T-cell (primary cell): ENCODE measurements around the gene BABAM2. TPM values are rescaled to one million over a fixed set of nuclear protein-coding genes. Genes with fewer than 3 reads are reported as not detected.

Source experiments
- ATAC-seq, 4 experiments: fragments of 200-7000 bp in 3 of 4; fragments of 150-1000 bp in 1 of 4; cut with Tn5 transposase; replicated peaks in 1 of 4; 1 replicate in 3 of 4; 2 replicates in 1 of 4; pipeline ENCODE4 v1.10.0; 2021; ENCODE audit warnings: moderate library complexity in 3 of 4, mild to moderate bottlenecking in 2 of 4, moderate number of reproducible peaks in 1 of 4
- CTCF ChIA-PET, 2 donors: fragments of 300-600 bp; sonication (Branson Sonifier 250); formaldehyde crosslinking; loops; one replicate each; lab custom pipeline; 2022; ENCODE audit warnings: antibody characterized with exemption in 2 of 2; lab: Charles Lee
- POLR2A ChIA-PET, 2 donors: fragments of 300-600 bp; sonication (Branson Sonifier 250); formaldehyde crosslinking; loops; one replicate each; lab custom pipeline; 2022; ENCODE audit warnings: antibody characterized with exemption in 2 of 2; lab: Charles Lee
- DNase-seq, 35 experiments: peaks; one replicate each; pipeline versions ENCODE4 v3.0.0 to v3.0.0-alpha.2; 2013 to 2023
- H3K27ac ChIP-seq: one replicate; pipeline ENCODE4 v1.5.1; 2013; ENCODE audit warnings: low read length
- H3K27me3 ChIP-seq, 2 experiments: replicated peaks in 1 of 2; 1 replicate in 1 of 2; 2 replicates in 1 of 2; pipeline versions ENCODE4 v1.6.1 to v1.7.0; 2013; ENCODE audit warnings: low read length in 1 of 2, mixed read lengths in 1 of 2; ENCODE audit not compliant: control insufficient read depth in 2 of 2, insufficient read depth in 2 of 2; ENCODE audit errors: extremely low read depth in 1 of 2
- H3K36me3 ChIP-seq, 2 donors: 1 replicate in 1 of 2; 2 replicates in 1 of 2; pipeline versions ENCODE4 v1.6.1 to v1.7.0; 2013; ENCODE audit warnings: low read length in 1 of 2; ENCODE audit not compliant: control insufficient read depth in 2 of 2, insufficient read depth in 1 of 2; ENCODE audit errors: extremely low read depth in 1 of 2
- H3K4me1 ChIP-seq, 2 experiments: 1 replicate in 1 of 2; 2 replicates in 1 of 2; pipeline versions ENCODE4 v1.6.1 to v1.7.0; 2013; ENCODE audit warnings: low read length in 2 of 2, mixed read lengths in 1 of 2; ENCODE audit not compliant: insufficient read depth in 2 of 2, control insufficient read depth in 1 of 2; ENCODE audit errors: extremely low read depth in 1 of 2
- H3K4me3 ChIP-seq, 2 donors: 1 replicate in 1 of 2; 2 replicates in 1 of 2; pipeline versions ENCODE4 v1.5.1 to v1.7.0; 2013; ENCODE audit warnings: mild to moderate bottlenecking in 2 of 2, low read length in 1 of 2, moderate library complexity in 1 of 2; ENCODE audit not compliant: control insufficient read depth in 1 of 2; ENCODE audit errors: extremely low read depth in 1 of 2
- H3K9me3 ChIP-seq: 2 replicates; pipeline ENCODE4 v1.7.0; 2013
- H3K27ac Mint-ChIP-seq, 2 donors: one replicate each; pipeline ENCODE4 v1.8.0; 2020 to 2021; ENCODE audit warnings: mild to moderate bottlenecking in 2 of 2, mixed read lengths in 2 of 2
- H3K27me3 Mint-ChIP-seq, 2 donors: one replicate each; pipeline ENCODE4 v1.8.0; 2021 to 2022; ENCODE audit warnings: mixed read lengths in 2 of 2
- H3K36me3 Mint-ChIP-seq: one replicate; pipeline ENCODE4 v1.8.0; 2021; ENCODE audit warnings: mixed read lengths
- H3K4me1 Mint-ChIP-seq, 3 donors: one replicate each; pipeline ENCODE4 v1.8.0; 2020 to 2022; ENCODE audit warnings: mixed read lengths in 3 of 3, mild to moderate bottlenecking in 1 of 3
- H3K4me3 Mint-ChIP-seq, 3 donors: one replicate each; pipeline ENCODE4 v1.8.0; 2020 to 2022; ENCODE audit warnings: mild to moderate bottlenecking in 3 of 3, mixed read lengths in 3 of 3, moderate library complexity in 3 of 3
- H3K9me3 Mint-ChIP-seq, 3 donors: one replicate each; pipeline ENCODE4 v1.8.0; 2020 to 2022; ENCODE audit warnings: mixed read lengths in 3 of 3
- WGBS: methylation state at CpG from one replicate; pipeline ENCODE4 v1.1.5; 2013; ENCODE audit warnings: missing lambda C conversion rate; ENCODE audit not compliant: insufficient coverage; 5-methylcytosine and 5-hydroxymethylcytosine counted together
- total RNA-seq, 35 experiments: library from RNA in 6 of 35; stranded (reverse) in 6 of 35; fragments of 120-200 nt in 1 of 35; gene quantifications; one replicate each; pipeline versions ENCODE4 v1.2.1 to v1.2.4 and lab custom pipeline; 2013 to 2026

BABAM2 gene
- total RNA-seq, 5 donors from 2014 or later (not counting 1 experiment from before 2014, with no cell fraction given), result 28.4 to 45.2 (median 37.4) TPM

DNA sequence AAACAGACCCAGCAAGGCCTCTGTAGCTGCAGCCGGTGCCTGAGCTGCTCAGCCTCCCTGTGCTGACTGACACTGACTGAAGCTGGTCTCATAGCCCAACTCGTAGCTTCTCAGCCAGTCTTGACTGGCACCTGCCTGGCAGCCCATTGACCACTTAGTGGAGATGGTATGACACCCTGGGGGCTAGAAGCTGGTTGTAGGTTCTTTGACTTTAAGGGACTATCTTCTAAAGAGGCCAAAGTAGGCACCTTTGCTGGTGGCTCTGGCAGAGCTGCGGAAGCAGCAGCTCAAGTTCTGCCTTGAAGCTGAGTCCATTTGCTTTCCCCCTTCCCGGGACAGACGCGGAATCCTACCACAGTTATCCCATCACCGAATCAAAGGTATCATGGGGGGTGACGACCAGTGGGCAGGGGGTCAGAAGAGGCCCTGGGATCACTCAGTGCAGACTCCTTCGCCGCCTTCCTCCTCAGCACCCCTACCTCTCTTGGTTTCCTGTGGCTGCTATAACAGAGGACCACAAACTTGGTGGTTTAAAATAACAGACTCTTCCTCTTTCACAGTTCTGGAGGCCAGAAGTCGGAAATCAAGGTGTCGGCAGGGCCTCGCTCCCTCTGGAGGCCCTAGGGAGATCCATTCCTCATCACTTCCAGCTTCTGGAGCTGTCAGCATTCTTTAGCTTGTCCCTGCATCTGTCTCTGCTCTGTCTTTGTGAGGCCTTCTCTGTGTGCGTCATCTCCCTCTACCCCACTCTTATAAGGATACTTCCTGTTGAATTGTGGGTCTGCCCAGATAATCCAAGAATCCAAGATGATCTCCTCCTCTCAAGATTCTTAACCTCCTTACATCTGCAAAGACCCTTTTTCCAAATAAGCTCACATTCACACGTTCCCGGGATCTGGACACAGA, 488.4 kb downstream of the BABAM2 start:
- H3K36me3 Mint-ChIP-seq, result no peaks in the 10 kb centered on the region
- Histone ChIP-seq H3K27me3 (no peaks in the 10 kb centered on the region), H3K4me3 (no peak overlapping the region), H3K9me3 (no peaks in the 10 kb centered on the region), H3K36me3 (no peaks in the 10 kb centered on the region), H3K27ac (peak overlapping the region; percentile 33), H3K4me1 (peaks cover 20 to 38% of the 10 kb centered on the region in 2 experiments)
- no peaks in the 10 kb centered on the region for H3K27me3 Mint-ChIP-seq
- peaks cover 15 to 32% (median 30%) of the 10 kb centered on the region in 3 donors for H3K4me1 Mint-ChIP-seq
- ChIA-PET CTCF (interaction anchor here in 1 of 2 donors (0.9 to 1.0 kb wide), 3 partner anchors 10 to 12 kb away, joined by 3 to 5 read pairs (median 4); no protein-coding TSS in a partner anchor), POLR2A (interaction anchor here in 1 of 2 donors (0.5 to 1.1 kb wide), 3 partner anchors 13 to 14 kb away, joined by 3 to 4 read pairs (median 3); partner anchors contain the start of gene FOSL2)
- 50% methylated on average over 8 of the region's 16 CpGs for WGBS
- H3K4me3 Mint-ChIP-seq, result peak overlapping the region in 2 of 3 donors; percentile 13 to 35
- peak in 1 of 35 experiments; percentile 41 for DNase-seq
- ATAC-seq, result peak; percentile 51 to 78 (median 69)
- peak overlapping the region; percentile 68 to 77 for H3K27ac Mint-ChIP-seq
- H3K9me3 Mint-ChIP-seq, result no peaks in the 10 kb centered on the region

DNA sequence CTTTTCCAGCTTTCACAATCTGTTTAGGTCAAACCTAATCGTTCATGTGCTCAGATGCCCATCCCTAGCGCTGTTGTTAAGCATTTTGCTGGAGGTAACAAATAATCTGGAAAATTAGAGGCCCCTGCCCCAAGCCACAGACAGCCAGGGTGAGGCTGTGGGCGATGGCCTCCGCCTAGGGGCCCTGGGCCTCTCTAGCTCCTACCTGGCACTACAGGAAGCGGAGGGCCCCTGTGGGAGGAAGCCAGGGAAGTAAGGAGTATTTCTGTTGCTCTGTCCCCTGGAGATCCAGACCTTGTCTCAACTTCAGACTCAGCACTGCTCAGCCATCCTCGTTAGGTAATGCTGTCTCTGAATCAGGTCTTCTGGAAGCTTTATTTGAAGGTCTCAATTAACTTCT, 489.7 kb downstream of the BABAM2 start:
- Histone ChIP-seq H3K27me3 (no peaks in the 10 kb centered on the region), H3K36me3 (no peaks in the 10 kb centered on the region), H3K4me3 (no peak overlapping the region), H3K4me1 (peaks cover 20 to 38% of the 10 kb centered on the region in 2 experiments), H3K27ac (no peak overlapping the region), H3K9me3 (no peaks in the 10 kb centered on the region)
- no peak for DNase-seq
- Mint-ChIP-seq H3K27me3 (no peaks in the 10 kb centered on the region), H3K4me1 (peaks cover 15 to 32% (median 29%) of the 10 kb centered on the region in 3 donors), H3K27ac (no peak overlapping the region), H3K36me3 (no peaks in the 10 kb centered on the region), H3K9me3 (no peaks in the 10 kb centered on the region), H3K4me3 (no peak overlapping the region)
- ChIA-PET CTCF (no interaction called here), POLR2A (no interaction called here)
- WGBS, result 100% methylated on average over 1 of the region's 6 CpGs
- ATAC-seq, result no peak

- no peaks in the 10 kb centered on the region for H3K9me3 Mint-ChIP-seq
- H3K4me3 Mint-ChIP-seq, result no peak overlapping the region
- H3K27ac ChIP-seq, result no peak overlapping the region
- no peaks in the 10 kb centered on the region for H3K27me3 ChIP-seq
- H3K27me3 Mint-ChIP-seq, result no peaks in the 10 kb centered on the region
- ATAC-seq, result no peak
- H3K9me3 ChIP-seq, result no peaks in the 10 kb centered on the region
- no peaks in the 10 kb centered on the region for H3K36me3 Mint-ChIP-seq
- WGBS, result 93% methylated on average over 7 of the region's 12 CpGs
- no peak overlapping the region for H3K27ac Mint-ChIP-seq
- CTCF ChIA-PET, result no interaction called here
- peaks cover 15 to 32% (median 29%) of the 10 kb centered on the region in 3 donors for H3K4me1 Mint-ChIP-seq
- peaks cover 20 to 38% of the 10 kb centered on the region in 2 experiments for H3K4me1 ChIP-seq
- H3K4me3 ChIP-seq, result no peak overlapping the region
- no peaks in the 10 kb centered on the region for H3K36me3 ChIP-seq
- POLR2A ChIA-PET, result interaction anchor here in 1 of 2 donors (0.6 kb wide), 1 partner anchor 30 kb away, joined by 3 read pairs; no protein-coding TSS in a partner anchor
- DNase-seq, result no peak
Observed at GRCh38 chr2:28381225-28382180, 491.0 kb downstream of the BABAM2 start.

DNA sequence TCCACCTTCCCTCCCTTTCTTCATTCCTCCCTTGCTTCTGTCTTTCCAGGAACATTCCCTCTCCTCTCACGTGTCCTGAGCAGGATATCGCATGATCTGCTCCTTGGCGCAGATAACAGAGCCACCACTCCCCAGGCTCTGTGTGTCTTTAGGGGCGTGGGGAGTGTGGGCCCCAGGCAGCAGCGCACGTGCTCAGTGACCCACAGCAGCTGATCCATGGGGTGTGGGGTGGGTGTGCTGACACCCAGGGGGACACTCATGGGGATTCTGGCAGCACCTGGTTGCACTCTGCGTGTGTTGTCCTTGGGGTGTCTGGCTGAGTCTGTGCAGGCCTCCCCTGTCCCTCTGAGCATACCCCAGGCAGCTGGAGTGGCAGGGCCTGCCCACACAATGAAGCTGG, 492.2 kb downstream of the BABAM2 start:
- no peaks in the 10 kb centered on the region for H3K9me3 Mint-ChIP-seq
- Histone ChIP-seq H3K4me3 (no peak overlapping the region), H3K4me1 (peaks cover 20 to 32% of the 10 kb centered on the region in 2 experiments), H3K9me3 (no peaks in the 10 kb centered on the region), H3K27me3 (no peaks in the 10 kb centered on the region), H3K27ac (no peak overlapping the region), H3K36me3 (no peaks in the 10 kb centered on the region)
- DNase-seq, result no peak
- H3K4me1 Mint-ChIP-seq, result peaks cover 15 to 32% (median 25%) of the 10 kb centered on the region in 3 donors
- no peak overlapping the region for H3K27ac Mint-ChIP-seq
- ChIA-PET CTCF (no interaction called here), POLR2A (no interaction called here)
- no peaks in the 10 kb centered on the region for H3K27me3 Mint-ChIP-seq
- no peaks in the 10 kb centered on the region for H3K36me3 Mint-ChIP-seq
- 93% methylated on average over 5 of the region's 7 CpGs for WGBS
- H3K4me3 Mint-ChIP-seq, result no peak overlapping the region
- no peak for ATAC-seq

- no peak overlapping the region for H3K27ac ChIP-seq
- H3K4me1 ChIP-seq, result peaks cover 6 to 20% of the 10 kb centered on the region in 2 experiments
- Mint-ChIP-seq H3K27me3 (no peaks in the 10 kb centered on the region), H3K36me3 (no peaks in the 10 kb centered on the region), H3K9me3 (no peaks in the 10 kb centered on the region), H3K4me3 (no peak overlapping the region), H3K27ac (peak overlapping the region; percentile 42 to 58), H3K4me1 (peaks cover 10 to 29% (median 14%) of the 10 kb centered on the region in 3 donors)
- WGBS, result 100% methylated on average over 1 of the region's 6 CpGs
- H3K36me3 ChIP-seq, result no peaks in the 10 kb centered on the region
- DNase-seq, result no peak
- no peaks in the 10 kb centered on the region for H3K9me3 ChIP-seq
- ChIA-PET CTCF (no interaction called here), POLR2A (interaction anchor here in 1 of 2 donors (0.6 kb wide), 1 partner anchor 238 kb away, joined by 7 read pairs; no protein-coding TSS in a partner anchor)
- H3K4me3 ChIP-seq, result no peak overlapping the region
- no peaks in the 10 kb centered on the region for H3K27me3 ChIP-seq
- no peak for ATAC-seq
Observed at GRCh38 chr2:28387082-28387960, 496.8 kb downstream of the BABAM2 start.
